ENCODE results near the gene C17orf114.

The C17orf114 gene

GRCh38 chr17:4802228-4802627 lies at the start of gene C17orf114:
Gene C17orf114, minus strand, starts transcription at chr17:4802328.
- TF ChIP-seq POLR2A (IDR thresholded peaks at IDR 0.05) (no peak), POLR2AphosphoS5 (IDR thresholded peaks at IDR 0.05) (no peak), CTCF (IDR thresholded peaks at IDR 0.05) (no peak)
- no peak for DNase-seq (ENCODE audit: low spot score in 2 of 2)
- intact Hi-C loops (cut with DNase I; ENCODE audit: low total_unique reads): no loop called here

GRCh38 chr17:4851084-4851483 lies 49.0 kb upstream of the C17orf114 start:
- Histone ChIP-seq H3K27ac (peak overlapping the region; percentile 77 to 83), H3K4me1 (no peaks in the 10 kb centered on the region), H3K4me3 (no peak overlapping the region), H3K27me3 (no peaks in the 10 kb centered on the region), H3K36me3 (no peaks in the 10 kb centered on the region), H3K9me3 (no peaks in the 10 kb centered on the region)
- DNase-seq (ENCODE audit: low spot score in 2 of 2): no peak
- TF ChIP-seq POLR2A (IDR thresholded peaks at IDR 0.05) (no peak), CTCF (IDR thresholded peaks at IDR 0.05) (no peak), POLR2AphosphoS5 (IDR thresholded peaks at IDR 0.05) (no peak)
- intact Hi-C loops (cut with DNase I; ENCODE audit: low total_unique reads): no loop called here

More at GRCh38 chr17:4802228-4802627, at the start of gene C17orf114:
- Histone ChIP-seq H3K9me3 (no peaks in the 10 kb centered on the region), H3K4me1 (no peaks in the 10 kb centered on the region), H3K27me3 (no peaks in the 10 kb centered on the region), H3K27ac (no peak within 1 kb of the TSS), H3K36me3 (no peaks in the 10 kb centered on the region), H3K4me3 (no peak within 1 kb of the TSS)

- Histone ChIP-seq H3K27ac (peak overlapping the region; percentile 77 to 83), H3K4me1 (no peaks in the 10 kb centered on the region), H3K4me3 (no peak overlapping the region), H3K36me3 (no peaks in the 10 kb centered on the region), H3K9me3 (no peaks in the 10 kb centered on the region), H3K27me3 (no peaks in the 10 kb centered on the region)
- DNase-seq (ENCODE audit: low spot score in 2 of 2): no peak
- intact Hi-C loops (cut with DNase I; ENCODE audit: low total_unique reads): no loop called here
- TF ChIP-seq POLR2AphosphoS5 (IDR thresholded peaks at IDR 0.05): no peak
- TF ChIP-seq POLR2A (IDR thresholded peaks at IDR 0.05): no peak
- no peak for TF ChIP-seq CTCF (IDR thresholded peaks at IDR 0.05)
These were observed 48.1 kb upstream of the C17orf114 start for GRCh38 chr17:4850246-4850645.

GRCh38 chr17:4849011-4849536 lies 46.9 kb upstream of the C17orf114 start:
- peak in 1 of 2 donors; percentile 43 for DNase-seq (ENCODE audit: low spot score in 2 of 2)
- no peaks in the 10 kb centered on the region for H3K36me3 ChIP-seq
- no peaks in the 10 kb centered on the region for H3K9me3 ChIP-seq
- H3K27me3 ChIP-seq: no peaks in the 10 kb centered on the region
- H3K4me1 ChIP-seq: no peaks in the 10 kb centered on the region
- TF ChIP-seq POLR2AphosphoS5 (IDR thresholded peaks at IDR 0.05) (no peak), CTCF (IDR thresholded peaks at IDR 0.05) (no peak), POLR2A (IDR thresholded peaks at IDR 0.05) (no peak)
- H3K27ac ChIP-seq: peak overlapping the region; percentile 77 to 83
- peak overlapping the region in 1 of 3 donors; percentile 22 for H3K4me3 ChIP-seq
- intact Hi-C loops (cut with DNase I; ENCODE audit: low total_unique reads): no loop called here

GRCh38 chr17:4846635-4847390 lies 44.7 kb upstream of the C17orf114 start:
- TF ChIP-seq POLR2AphosphoS5 (IDR thresholded peaks at IDR 0.05) (no peak), CTCF (IDR thresholded peaks at IDR 0.05) (no peak), POLR2A (IDR thresholded peaks at IDR 0.05) (no peak)
- no peaks in the 10 kb centered on the region for H3K27me3 ChIP-seq
- no peaks in the 10 kb centered on the region for H3K9me3 ChIP-seq
- H3K27ac ChIP-seq: peak overlapping the region in 1 of 2 donors; percentile 77
- no peaks in the 10 kb centered on the region for H3K36me3 ChIP-seq
- DNase-seq (ENCODE audit: low spot score in 2 of 2): no peak
- intact Hi-C loops (cut with DNase I; ENCODE audit: low total_unique reads): no loop called here
- no peaks in the 10 kb centered on the region for H3K4me1 ChIP-seq
- H3K4me3 ChIP-seq: no peak overlapping the region
